PC-9 (cell line): ENCODE measurements around the gene SDK2. TPM values are rescaled to one million over a fixed set of nuclear protein-coding genes. Genes with fewer than 3 reads are reported as not detected.

Source experiments
- BruUV-seq: library from RNA; stranded (reverse); fragments of 400-500 nt; replicated peaks from 2 replicates; lab custom pipeline; 2021; lab: Mats Ljungman, UMichigan
- CTCF ChIA-PET: fragments of 300-600 bp; sonication (Branson Sonifier 250); formaldehyde crosslinking; loops from one replicate; lab custom pipeline; 2022; ENCODE audit warnings: antibody characterized with exemption; lab: Charles Lee
- POLR2A ChIA-PET: fragments of 300-600 bp; sonication (Branson Sonifier 250); formaldehyde crosslinking; loops from one replicate; lab custom pipeline; 2022; ENCODE audit warnings: antibody characterized with exemption; ENCODE audit not compliant: unreplicated experiment; lab: Charles Lee
- DNase-seq, 2 experiments: peaks; one replicate each; pipeline versions ENCODE4 v3.0.0 to v3.0.0-alpha.2; 2015 to 2022; ENCODE audit warnings: mixed read lengths in 1 of 2
- H2AFZ ChIP-seq: fragments of 200-600 bp; sonication (generic); 2 replicates; pipeline ENCODE4 v1.8.1; 2017; ENCODE audit warnings: antibody characterized with exemption
- H3F3A ChIP-seq: fragments of 200-600 bp; sonication (generic); 2 replicates; pipeline ENCODE4 v1.8.1; 2017; ENCODE audit warnings: antibody characterized with exemption, mild to moderate bottlenecking, low read depth; ENCODE audit not compliant: insufficient read depth
- H3K27ac ChIP-seq: fragments of 200-600 bp; sonication (generic); 2 replicates; pipeline ENCODE4 v1.6.1; 2016; ENCODE audit warnings: mixed run types
- H3K27me3 ChIP-seq: fragments of 200-600 bp; sonication (generic); 2 replicates; pipeline ENCODE4 v1.6.1; 2016; ENCODE audit warnings: low read depth, mixed run types; ENCODE audit not compliant: insufficient read depth
- H3K36me3 ChIP-seq: fragments of 200-600 bp; sonication (generic); 2 replicates; pipeline ENCODE4 v1.6.1; 2016; ENCODE audit warnings: low read depth, mixed run types
- H3K4me1 ChIP-seq: fragments of 200-600 bp; sonication (generic); replicated peaks from 2 replicates; pipeline ENCODE4 v1.6.1; 2016; ENCODE audit warnings: mixed run types; ENCODE audit not compliant: insufficient read depth
- H3K4me2 ChIP-seq: fragments of 200-600 bp; sonication (generic); 2 replicates; pipeline ENCODE4 v1.6.1; 2017; ENCODE audit warnings: mixed run types
- H3K4me3 ChIP-seq: fragments of 200-600 bp; sonication (generic); 2 replicates; pipeline ENCODE4 v1.6.1; 2016; ENCODE audit warnings: mixed run types
- H3K79me2 ChIP-seq: fragments of 200-600 bp; sonication (generic); 2 replicates; pipeline ENCODE4 v1.6.1; 2017; ENCODE audit warnings: low read depth, mixed run types
- H3K9me2 ChIP-seq: fragments of 200-600 bp; sonication (generic); 2 replicates; pipeline ENCODE4 v1.8.1; 2017; ENCODE audit warnings: mild to moderate bottlenecking; ENCODE audit not compliant: insufficient read depth
- H3K9me3 ChIP-seq: fragments of 200-600 bp; sonication (generic); 2 replicates; pipeline ENCODE4 v1.8.1; 2016; ENCODE audit warnings: low read depth; ENCODE audit not compliant: insufficient read depth
- H4K20me1 ChIP-seq: fragments of 200-600 bp; sonication (generic); 2 replicates; pipeline ENCODE4 v1.8.1; 2017; ENCODE audit not compliant: insufficient read depth
- CTCF ChIP-seq: fragments of 200-600 bp; sonication (generic); conservative IDR thresholded peaks from 2 replicates; pipeline ENCODE4 v1.6.1; 2017; ENCODE audit warnings: mixed run types, antibody characterized with exemption, mild to moderate bottlenecking, moderate library complexity
- EZH2 ChIP-seq: fragments of 200-600 bp; sonication (generic); IDR thresholded peaks from 2 replicates; pipeline ENCODE4 v1.8.0; 2017; ENCODE audit warnings: antibody characterized with exemption, low read depth
- intact Hi-C: fragments of 100-400 bp; cut with micrococcal nuclease; formaldehyde crosslinking; loops from one replicate; pipeline ENCODE4 v1.10.0; 2022; ENCODE audit not compliant: unreplicated experiment
- total RNA-seq: library from RNA; stranded (reverse); gene quantifications from 2 replicates; pipeline ENCODE4 v1.2.3, GENCODE V29; 2021

Gene SDK2
- total RNA-seq, 1 experiment from 2014 or later: 0.04 TPM

- no peaks in the 10 kb centered on the region for H3K9me3 ChIP-seq
- H3K9me2 ChIP-seq: no peaks in the 10 kb centered on the region
- no TSS peak for BruUV-seq
- H3F3A ChIP-seq: peaks cover 9% of the 10 kb centered on the region; the same call in 1 of the 2 replicates
- no peak overlapping the region for H3K4me3 ChIP-seq
- H4K20me1 ChIP-seq: no peaks in the 10 kb centered on the region
- H3K36me3 ChIP-seq: no peaks in the 10 kb centered on the region
- no peaks in the 10 kb centered on the region for H3K79me2 ChIP-seq
- TF ChIP-seq CTCF: no peak
- TF ChIP-seq EZH2: no peak
- H3K27ac ChIP-seq: no peak overlapping the region
- DNase-seq: no peak
- H3K27me3 ChIP-seq: peaks cover 66% of the 10 kb centered on the region
- intact Hi-C loops: no loop called here
- H2AFZ ChIP-seq: no peak overlapping the region
- no peaks in the 10 kb centered on the region for H3K4me1 ChIP-seq
- POLR2A ChIA-PET: no interaction called here
- CTCF ChIA-PET: no interaction called here
- H3K4me2 ChIP-seq: no peak overlapping the region
Measured at GRCh38 chr17:73464447-73464846, 179.8 kb downstream of the SDK2 start.

GRCh38 chr17:73463821-73464220 is 180.4 kb downstream of the SDK2 start:
- CTCF ChIA-PET: no interaction called here
- TF ChIP-seq EZH2 (no peak), CTCF (no peak)

GRCh38 chr17:73462823-73463222 is 181.4 kb downstream of the SDK2 start:
- BruUV-seq: no TSS peak
- intact Hi-C loops: no loop called here
- no peaks in the 10 kb centered on the region for H3K9me3 ChIP-seq
- no peak overlapping the region for H2AFZ ChIP-seq
- ChIA-PET POLR2A (no interaction called here), CTCF (no interaction called here)
- H3K27me3 ChIP-seq: peaks cover 68% of the 10 kb centered on the region
- TF ChIP-seq EZH2 (no peak), CTCF (no peak)
- no peak overlapping the region for H3K27ac ChIP-seq
- no peaks in the 10 kb centered on the region for H3K36me3 ChIP-seq
- H3K4me3 ChIP-seq: no peak overlapping the region
- no peaks in the 10 kb centered on the region for H3K9me2 ChIP-seq
- H3K79me2 ChIP-seq: no peaks in the 10 kb centered on the region
- peaks cover 9% of the 10 kb centered on the region; the same call in 1 of the 2 replicates for H3F3A ChIP-seq
- H3K4me2 ChIP-seq: no peak overlapping the region
- no peak for DNase-seq
- no peaks in the 10 kb centered on the region for H3K4me1 ChIP-seq
- H4K20me1 ChIP-seq: no peaks in the 10 kb centered on the region

More at GRCh38 chr17:73463821-73464220, 180.4 kb downstream of the SDK2 start:
- H3K27ac ChIP-seq: no peak overlapping the region
- H3K36me3 ChIP-seq: no peaks in the 10 kb centered on the region
- H3K9me2 ChIP-seq: no peaks in the 10 kb centered on the region
- H3K79me2 ChIP-seq: no peaks in the 10 kb centered on the region
- no peak overlapping the region for H2AFZ ChIP-seq
- H3K4me1 ChIP-seq: no peaks in the 10 kb centered on the region
- no peaks in the 10 kb centered on the region for H3K9me3 ChIP-seq
- DNase-seq: no peak
- BruUV-seq: no TSS peak
- peaks cover 66% of the 10 kb centered on the region for H3K27me3 ChIP-seq
- H3K4me3 ChIP-seq: no peak overlapping the region
- H3F3A ChIP-seq: peaks cover 9% of the 10 kb centered on the region; the same call in 1 of the 2 replicates
- POLR2A ChIA-PET: no interaction called here
- intact Hi-C loops: no loop called here
- H3K4me2 ChIP-seq: no peak overlapping the region
- H4K20me1 ChIP-seq: no peaks in the 10 kb centered on the region
